ENCODE measurements around the gene EPHA10.
"Not testable (repeated sequence)": the region's sequence is repeated elsewhere in the genome, so short reads cannot be mapped to it uniquely, and the experiment has no call there.

EPHA10 gene

DNA sequence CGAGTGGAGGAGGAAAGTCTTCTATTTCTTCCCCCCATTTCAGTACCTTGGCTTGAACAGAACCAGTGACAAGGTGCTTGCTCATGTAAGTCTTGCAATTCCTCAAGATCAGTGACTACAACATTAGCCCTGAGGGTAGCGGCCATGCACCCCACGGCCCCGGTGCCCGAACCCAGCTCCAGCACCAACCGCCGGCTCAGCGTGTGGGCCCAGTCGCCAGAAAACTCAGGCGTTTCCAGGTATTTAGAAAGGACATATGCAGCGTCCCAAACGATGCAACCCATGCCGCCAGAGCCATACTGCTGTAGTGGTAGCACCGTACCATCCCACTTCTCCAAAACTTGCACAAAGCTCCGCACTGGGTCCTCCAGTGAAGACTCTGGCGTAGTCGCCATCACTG, 17.6 kb upstream of the EPHA10 start:
- Histone ChIP-seq H3K9ac (no peak overlapping the region), H3K27me3 (no peaks in the 10 kb centered on the region), H3K4me1 (peaks cover 0 to 16% (median 8%) of the 10 kb centered on the region in 10 experiments; a peak in 16 of 20 replicates), H3K4me3 (no peak overlapping the region), H3K27ac (no peak overlapping the region), H4K20me1 (no peaks in the 10 kb centered on the region), H3K9me3 (replicated peaks in 1 of 11) (no peaks in the 10 kb centered on the region; a peak in 1 of 22 replicates), H3K36me3 (no peaks in the 10 kb centered on the region), H3K4me2 (no peak overlapping the region)
- TF ChIP-seq Cebpa-rat (IDR thresholded peaks at IDR 0.05) = no peak

DNA sequence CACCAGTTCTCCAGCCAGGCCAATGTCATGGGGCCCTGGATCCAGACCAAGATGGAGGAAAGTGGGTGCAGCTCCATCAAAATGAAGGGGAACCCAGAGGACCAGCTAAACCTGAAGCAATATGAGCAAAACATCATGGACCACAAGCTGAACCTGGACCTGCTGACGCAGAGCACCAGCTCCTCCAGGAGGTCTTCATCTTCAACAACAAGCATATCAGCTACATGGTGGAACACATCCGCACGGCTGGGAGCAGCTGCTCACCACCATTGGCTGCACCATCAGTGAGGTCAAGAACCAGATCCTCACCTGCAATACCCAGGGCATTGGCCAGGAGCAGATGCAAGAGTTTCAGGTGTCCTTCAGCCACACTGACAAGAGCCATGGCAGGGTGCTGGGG, 13.7 kb upstream of the EPHA10 start:
- H3K4me2 ChIP-seq = peak overlapping the region in 2 of 11 experiments; percentile 67 to 74; a peak in 1 of 22 replicates
- peaks cover 0 to 2% (median 0%) of the 10 kb centered on the region in 11 experiments; a peak in 1 of 22 replicates for H3K9me3 ChIP-seq (replicated peaks in 1 of 11)
- H3K4me1 ChIP-seq = peaks cover 12 to 33% (median 24%) of the 10 kb centered on the region in 10 experiments
- no peaks in the 10 kb centered on the region for H3K27me3 ChIP-seq
- H4K20me1 ChIP-seq = no peaks in the 10 kb centered on the region
- no peaks in the 10 kb centered on the region for H3K36me3 ChIP-seq
- H3K27ac ChIP-seq = no peak overlapping the region
- H3K9ac ChIP-seq = no peak overlapping the region
- TF ChIP-seq Cebpa-rat (IDR thresholded peaks at IDR 0.05) = no peak
- no peak overlapping the region for H3K4me3 ChIP-seq

DNA sequence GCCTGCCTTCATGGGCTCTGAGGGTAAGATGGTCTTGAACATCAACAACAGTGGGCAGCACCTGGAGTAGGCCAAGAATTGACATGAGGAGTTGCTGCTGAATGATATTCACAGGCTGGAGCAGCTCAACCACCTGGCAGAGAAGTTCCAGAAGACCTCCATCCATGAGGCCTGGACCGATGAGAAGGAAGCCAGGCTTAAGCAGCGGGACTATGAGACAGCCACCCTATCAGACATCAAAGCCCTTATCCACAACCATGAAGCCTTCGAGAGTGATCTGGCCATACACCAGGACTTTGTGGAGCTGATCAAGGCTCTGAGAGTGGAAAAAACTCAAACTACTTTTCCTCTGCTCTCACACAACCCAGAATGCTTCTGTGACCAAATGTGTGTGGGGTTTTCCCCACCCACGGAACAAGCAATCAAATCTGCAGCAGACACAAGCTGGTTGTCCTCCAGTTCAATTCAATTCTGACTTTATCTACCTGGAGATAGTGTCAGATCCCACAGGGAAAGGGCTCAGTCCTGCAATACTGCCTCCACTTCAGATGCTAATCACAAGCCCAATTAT, 12.1 kb upstream of the EPHA10 start:
- Histone ChIP-seq H3K4me1 (peaks cover 12 to 40% (median 28%) of the 10 kb centered on the region in 10 experiments), H3K4me2 (peak overlapping the region; percentile 16 to 77 (median 67); a peak in 21 of 22 replicates), H3K9me3 (replicated peaks in 1 of 11) (peaks cover 0 to 5% (median 0%) of the 10 kb centered on the region in 11 experiments; a peak in 1 of 22 replicates), H3K27me3 (no peaks in the 10 kb centered on the region), H3K9ac (no peak overlapping the region), H3K36me3 (no peaks in the 10 kb centered on the region), H3K4me3 (no peak overlapping the region), H4K20me1 (no peaks in the 10 kb centered on the region), H3K27ac (peak overlapping the region in 2 of 11 experiments; percentile 6 to 8; a peak in 1 of 22 replicates)
- TF ChIP-seq Cebpa-rat (IDR thresholded peaks at IDR 0.05) = no peak

DNA sequence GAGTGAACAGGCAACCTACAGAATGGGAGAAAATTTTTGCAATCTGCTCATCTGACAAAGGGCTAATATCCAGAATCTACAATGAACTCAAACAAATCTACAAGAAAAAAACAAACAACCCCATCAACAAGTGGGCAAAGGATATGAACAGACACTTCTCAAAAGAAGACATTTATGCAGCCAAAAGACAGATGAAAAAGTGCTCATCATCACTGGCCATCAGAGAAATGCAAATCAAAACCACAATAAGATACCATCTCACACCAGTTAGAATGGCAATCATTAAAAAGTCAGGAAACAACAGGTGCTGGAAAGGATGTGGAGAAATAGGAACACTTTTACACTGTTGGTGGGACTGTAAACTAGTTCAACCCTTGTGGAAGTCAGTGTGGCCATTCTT, 6.5 kb upstream of the EPHA10 start:
- H4K20me1 ChIP-seq; H3K27ac ChIP-seq; H3K4me2 ChIP-seq; H3K36me3 ChIP-seq; H3K9ac ChIP-seq; H3K9me3 ChIP-seq (replicated peaks in 1 of 11); H3K4me3 ChIP-seq: not testable (repeated sequence)
- Histone ChIP-seq H3K4me1 (peaks cover 2 to 18% (median 6%) of the 10 kb centered on the region in 10 experiments; a peak in 18 of 20 replicates), H3K27me3 (peaks cover 9 to 33% (median 22%) of the 10 kb centered on the region in 11 experiments)

DNA sequence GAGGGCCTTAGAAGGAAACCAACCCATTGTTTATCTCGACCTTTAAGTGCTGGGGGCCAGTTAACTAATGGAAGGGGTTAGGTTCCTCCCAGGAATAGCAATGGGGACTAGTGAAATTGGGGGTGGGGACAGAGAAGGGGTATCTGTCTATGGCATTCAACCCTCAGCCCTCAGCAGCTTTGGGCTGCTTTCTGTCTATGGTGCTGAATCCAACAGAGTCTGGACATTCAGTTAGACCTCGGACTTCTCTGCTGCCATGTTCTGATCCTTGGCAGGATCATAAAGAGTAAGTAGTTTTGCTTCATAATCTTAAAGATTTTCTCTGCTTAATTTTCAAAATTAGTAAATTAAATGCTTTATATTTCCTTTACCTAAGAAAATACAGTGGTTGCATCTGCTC, 2.6 kb upstream of the EPHA10 start:
- no peak for TF ChIP-seq Cebpa-rat (IDR thresholded peaks at IDR 0.05)
- Histone ChIP-seq H3K36me3 (no peaks in the 10 kb centered on the region), H3K4me3 (no peak overlapping the region), H3K27ac (no peak overlapping the region), H3K9ac (no peak overlapping the region), H3K9me3 (replicated peaks in 1 of 11) (peaks cover 0 to 6% (median 0%) of the 10 kb centered on the region in 11 experiments; a peak in 3 of 22 replicates), H3K27me3 (peaks cover 31 to 62% (median 50%) of the 10 kb centered on the region in 11 experiments), H3K4me1 (peaks cover 0 to 12% (median 0%) of the 10 kb centered on the region in 10 experiments; a peak in 4 of 20 replicates), H4K20me1 (peaks cover 0 to 9% (median 0%) of the 10 kb centered on the region in 11 experiments; a peak in 4 of 22 replicates), H3K4me2 (no peak overlapping the region)

DNA sequence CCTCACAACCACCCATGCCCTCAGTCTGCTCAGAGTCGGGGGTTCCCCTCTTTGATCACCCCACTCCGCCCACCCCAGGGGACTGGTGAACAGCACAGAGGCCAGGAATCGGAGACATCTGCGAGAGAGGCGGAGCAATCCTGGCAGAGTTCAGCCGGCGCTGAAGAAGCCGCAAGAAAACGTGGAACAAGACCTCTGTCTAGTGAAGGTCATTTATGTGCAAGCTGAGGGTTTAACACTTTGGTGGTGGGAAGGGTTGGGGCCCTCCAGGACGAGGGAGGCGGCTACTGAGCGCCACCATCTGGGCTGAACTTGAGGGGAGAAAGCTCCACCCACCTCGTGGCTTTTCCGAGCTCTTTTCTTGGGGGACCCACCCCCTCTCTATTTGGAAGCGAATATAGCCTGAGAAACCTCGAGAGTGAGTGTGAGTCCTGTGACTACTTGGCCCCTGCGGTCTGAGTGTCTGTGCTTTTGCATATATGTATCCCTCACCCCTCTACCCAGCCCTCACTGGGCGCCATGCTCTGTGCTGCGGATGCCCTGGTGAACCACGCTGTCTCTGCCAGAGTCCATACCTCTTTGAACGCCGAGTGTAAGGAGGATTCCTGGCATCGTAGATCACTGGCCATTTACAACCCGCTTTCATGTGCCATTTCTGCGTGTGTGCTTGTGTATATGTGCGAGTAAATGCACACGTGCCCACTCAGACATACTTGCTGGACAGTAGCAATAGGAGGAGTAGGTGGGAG, 1.2 kb upstream of the EPHA10 start:
- Histone ChIP-seq H4K20me1 (peaks cover 0 to 10% (median 0%) of the 10 kb centered on the region in 11 experiments; a peak in 6 of 22 replicates), H3K4me3 (no peak overlapping the region), H3K9me3 (replicated peaks in 1 of 11) (peaks cover 0 to 6% (median 0%) of the 10 kb centered on the region in 11 experiments; a peak in 3 of 22 replicates), H3K4me2 (peak overlapping the region in 3 of 11 experiments; percentile 7 to 23 (median 18); a peak in 3 of 22 replicates), H3K27me3 (peaks cover 31 to 62% (median 50%) of the 10 kb centered on the region in 11 experiments), H3K36me3 (no peaks in the 10 kb centered on the region), H3K4me1 (peaks cover 0 to 12% (median 0%) of the 10 kb centered on the region in 10 experiments; a peak in 4 of 20 replicates), H3K9ac (no peak overlapping the region), H3K27ac (no peak overlapping the region)
- no peak for TF ChIP-seq Cebpa-rat (IDR thresholded peaks at IDR 0.05)

DNA sequence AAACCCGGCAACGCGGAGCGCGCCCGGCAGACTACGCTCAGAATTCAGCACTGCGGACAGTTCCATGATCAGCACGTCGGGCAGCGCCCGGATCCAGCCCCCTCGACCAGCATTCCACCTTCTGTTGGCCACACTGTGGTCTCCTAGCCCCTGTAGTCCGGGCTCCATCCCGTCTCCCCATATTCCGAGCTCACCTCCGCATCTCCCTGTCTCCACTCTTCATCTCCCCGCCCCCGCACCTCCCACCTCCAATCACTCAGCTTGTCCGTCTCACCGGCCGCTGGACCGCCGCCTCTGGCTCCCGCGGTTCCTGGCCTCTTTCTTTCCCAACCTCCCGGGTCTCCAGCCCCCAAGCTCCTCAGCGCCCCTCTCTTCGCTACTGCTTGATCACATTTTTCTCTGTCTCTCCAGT, 500 bp downstream of the EPHA10 start:
- peaks cover 0 to 6% (median 0%) of the 10 kb centered on the region in 11 experiments; a peak in 3 of 22 replicates for H3K9me3 ChIP-seq (replicated peaks in 1 of 11)
- peaks cover 31 to 58% (median 48%) of the 10 kb centered on the region in 11 experiments for H3K27me3 ChIP-seq
- H3K27ac ChIP-seq = no peak overlapping the region
- H3K9ac ChIP-seq = no peak overlapping the region
- no peak for TF ChIP-seq Cebpa-rat (IDR thresholded peaks at IDR 0.05)
- H3K4me2 ChIP-seq = no peak overlapping the region
- H4K20me1 ChIP-seq = peaks cover 0 to 10% (median 0%) of the 10 kb centered on the region in 11 experiments; a peak in 6 of 22 replicates
- no peak overlapping the region for H3K4me3 ChIP-seq
- no peaks in the 10 kb centered on the region for H3K36me3 ChIP-seq
- peaks cover 0 to 12% (median 0%) of the 10 kb centered on the region in 10 experiments; a peak in 4 of 20 replicates for H3K4me1 ChIP-seq

DNA sequence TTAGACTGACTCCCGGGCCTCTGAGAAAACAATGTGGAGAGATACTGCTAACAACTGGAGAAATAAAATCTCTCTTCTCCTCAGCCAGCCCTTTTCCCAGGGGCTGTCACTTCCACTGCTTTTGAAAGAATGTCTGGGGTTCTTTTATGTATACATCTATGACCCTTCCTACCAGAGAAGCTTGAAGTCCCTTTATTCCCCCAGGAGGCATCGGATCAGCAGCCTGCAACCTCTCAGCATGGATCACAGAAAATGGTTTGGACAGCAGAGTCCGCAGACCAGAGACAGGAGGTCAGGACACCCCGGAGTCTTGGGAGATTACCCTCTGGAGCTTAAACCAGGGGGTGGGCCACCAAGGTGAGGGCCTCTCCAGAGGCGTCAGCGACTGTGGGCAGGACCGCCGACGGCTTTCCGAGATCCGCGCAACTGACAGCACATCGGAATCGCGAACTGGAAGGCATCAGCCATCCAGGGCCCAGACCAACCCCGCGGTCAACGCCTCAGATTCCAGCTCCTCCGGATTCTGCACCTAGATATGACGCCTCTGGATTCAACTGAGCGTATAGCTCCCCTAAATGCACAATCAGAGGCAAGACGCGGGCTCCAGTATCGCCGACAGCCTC, 1.0 kb downstream of the EPHA10 start:
- Histone ChIP-seq H3K36me3 (no peaks in the 10 kb centered on the region), H3K4me3 (no peak overlapping the region), H3K27me3 (peaks cover 31 to 54% (median 46%) of the 10 kb centered on the region in 11 experiments), H3K9me3 (replicated peaks in 1 of 11) (peaks cover 0 to 6% (median 0%) of the 10 kb centered on the region in 11 experiments; a peak in 3 of 22 replicates), H3K4me1 (peaks cover 0 to 12% (median 0%) of the 10 kb centered on the region in 10 experiments; a peak in 4 of 20 replicates), H4K20me1 (peaks cover 0 to 10% (median 0%) of the 10 kb centered on the region in 11 experiments; a peak in 6 of 22 replicates), H3K4me2 (no peak overlapping the region), H3K27ac (no peak overlapping the region), H3K9ac (no peak overlapping the region)
- no peak for TF ChIP-seq Cebpa-rat (IDR thresholded peaks at IDR 0.05)
